ENCODE results near the gene DDX4.

The DDX4 gene

GRCh38 chr5:55817030-55817429 lies 79.2 kb downstream of the DDX4 start:
- Mint-ChIP-seq H3K27ac (no peak overlapping the region), H3K4me3 (no peak overlapping the region), H3K27me3 (ENCODE audit: low read depth, poor library complexity) (no peaks in the 10 kb centered on the region), H3K36me3 (ENCODE audit: low read depth) (no peaks in the 10 kb centered on the region), H3K4me1 (no peaks in the 10 kb centered on the region), H3K9me3 (no peaks in the 10 kb centered on the region)
- no peak for TF ChIP-seq CTCF (IDR thresholded peaks at IDR 0.05)
- DNase-seq, result no peak

- no peak overlapping the region for H3K27ac Mint-ChIP-seq
- TF ChIP-seq CTCF (IDR thresholded peaks at IDR 0.05), result no peak
- no peak overlapping the region for H3K4me3 Mint-ChIP-seq
- no peaks in the 10 kb centered on the region for H3K27me3 Mint-ChIP-seq (ENCODE audit: low read depth, poor library complexity)
- DNase-seq, result no peak
- H3K4me1 Mint-ChIP-seq, result no peaks in the 10 kb centered on the region
- no peaks in the 10 kb centered on the region for H3K9me3 Mint-ChIP-seq
- no peaks in the 10 kb centered on the region for H3K36me3 Mint-ChIP-seq (ENCODE audit: low read depth)
Observed at GRCh38 chr5:55820488-55820887, 82.6 kb downstream of the DDX4 start.

GRCh38 chr5:55821731-55822512 lies 84.1 kb downstream of the DDX4 start:
- Mint-ChIP-seq H3K36me3 (ENCODE audit: low read depth) (no peaks in the 10 kb centered on the region), H3K9me3 (no peaks in the 10 kb centered on the region), H3K4me1 (no peaks in the 10 kb centered on the region), H3K4me3 (peak overlapping the region; percentile 48), H3K27me3 (ENCODE audit: low read depth, poor library complexity) (no peaks in the 10 kb centered on the region), H3K27ac (no peak overlapping the region)
- TF ChIP-seq CTCF (IDR thresholded peaks at IDR 0.05), result no peak
- no peak for DNase-seq

GRCh38 chr5:55823151-55823796 lies 85.4 kb downstream of the DDX4 start:
- H3K27me3 Mint-ChIP-seq (ENCODE audit: low read depth, poor library complexity), result peaks cover 3% of the 10 kb centered on the region

GRCh38 chr5:55829956-55830355 lies 92.1 kb downstream of the DDX4 start:
- H3K9me3 Mint-ChIP-seq, result peaks cover 18% of the 10 kb centered on the region
- DNase-seq, result no peak
- no peak overlapping the region for H3K4me3 Mint-ChIP-seq
- TF ChIP-seq CTCF (IDR thresholded peaks at IDR 0.05), result no peak
- no peaks in the 10 kb centered on the region for H3K4me1 Mint-ChIP-seq
- H3K27me3 Mint-ChIP-seq (ENCODE audit: low read depth, poor library complexity), result peaks cover 4% of the 10 kb centered on the region
- no peak overlapping the region for H3K27ac Mint-ChIP-seq
- no peaks in the 10 kb centered on the region for H3K36me3 Mint-ChIP-seq (ENCODE audit: low read depth)

More at GRCh38 chr5:55823151-55823796, 85.4 kb downstream of the DDX4 start:
- H3K36me3 Mint-ChIP-seq (ENCODE audit: low read depth), result no peaks in the 10 kb centered on the region
- no peaks in the 10 kb centered on the region for H3K9me3 Mint-ChIP-seq
- no peak overlapping the region for H3K27ac Mint-ChIP-seq
- no peak overlapping the region for H3K4me3 Mint-ChIP-seq
- TF ChIP-seq CTCF (IDR thresholded peaks at IDR 0.05), result no peak
- DNase-seq, result no peak
- no peaks in the 10 kb centered on the region for H3K4me1 Mint-ChIP-seq

All from nephron progenitor cell (in vitro differentiated cells).